ENCODE results near the gene POMGNT1. TPM values are rescaled to one million over a fixed set of nuclear protein-coding genes. Genes with fewer than 3 reads are reported as not detected.

Gene POMGNT1
- total and polyA plus RNA-seq, 10 of the 15 experiments (the other 5 are each of a cell fraction or from before 2014, with no cell fraction given), result 8.6 to 35.2 (median 29.5) TPM

- POLR2A ChIA-PET, result interaction anchor here (0.6 kb wide), 1 partner anchor 462 kb away, joined by 3 read pairs; no protein-coding TSS in a partner anchor
- FAIRE-seq (no peak), ATAC-seq (no peak), DNase-seq (ENCODE audit: low read depth, low spot score) (no peak)
- Histone ChIP-seq H2AFZ (ENCODE audit: control insufficient read depth, low read depth, low read length) (no peak overlapping the region), H3K4me1 (ENCODE audit: control insufficient read depth, insufficient read depth, low read length) (peaks cover 18% of the 10 kb centered on the region), H3K4me3 (no peak overlapping the region), H3K4me2 (ENCODE audit: control insufficient read depth, insufficient read depth) (no peak overlapping the region), H3K9ac (ENCODE audit: control insufficient read depth, insufficient read depth, low read length) (no peak overlapping the region), H3K27me3 (replicated peaks in 1 of 2; ENCODE audit: control insufficient read depth in 2 of 2, insufficient read depth in 2 of 2, low read length in 1 of 2) (no peaks in the 10 kb centered on the region; a peak in 1 of 4 replicates), H4K20me1 (ENCODE audit: control insufficient read depth, insufficient read depth) (no peaks in the 10 kb centered on the region; the same call in 1 of the 2 replicates), H3K27ac (ENCODE audit: control insufficient read depth, insufficient read depth) (no peak overlapping the region), H3K9me3 (replicated peaks; ENCODE audit: control insufficient read depth, insufficient read depth, low read length) (no peaks in the 10 kb centered on the region), H3K36me3 (ENCODE audit: control insufficient read depth in 2 of 2, insufficient read depth in 2 of 2, low read length in 1 of 2) (no peaks in the 10 kb centered on the region), H3K79me2 (ENCODE audit: control insufficient read depth, insufficient read depth, low read length) (no peaks in the 10 kb centered on the region)
- SMC1A ChIA-PET (ENCODE audit: uncharacterized antibody, unreplicated experiment), result interaction anchor here (1.0 to 8.0 kb wide), 4 partner anchors 10 to 133 kb away, joined by 3 to 50 read pairs (median 6); no protein-coding TSS in a partner anchor
- no TSS peak for BruUV-seq (replicated peaks)
- intact Hi-C loops (cut with micrococcal nuclease; ENCODE audit: unreplicated experiment), result no loop called here
- 95% methylated on average over 3 of the region's 3 CpGs for WGBS (ENCODE audit: insufficient coverage, insufficient replicate concordance, low lambda C conversion rate, missing lambda C conversion rate)
- in situ Hi-C loops (cut with MboI), result no loop called here
- CTCF ChIA-PET, result interaction anchor here (1.6 to 17.5 kb wide), 2 partner anchors 60 to 132 kb away, joined by 4 to 293 read pairs; no protein-coding TSS in a partner anchor
- RAD21 ChIA-PET (ENCODE audit: unreplicated experiment), result interaction anchor here (1.1 kb wide), 1 partner anchor 40 kb away, joined by 3 read pairs; no protein-coding TSS in a partner anchor
- no peak for TF ChIP-seq RAD21 (IDR thresholded peaks at IDR 0.05; ENCODE audit: insufficient read depth, low read depth, low read length)
- no peak for TF ChIP-seq MYC (IDR thresholded peaks at IDR 0.05; ENCODE audit: insufficient read depth, insufficient read length, insufficient replicate concordance, low read length, severe bottlenecking)
- no peak for TF ChIP-seq RELB (IDR thresholded peaks at IDR 0.05; ENCODE audit: low read depth)
- no peak for TF ChIP-seq ZNF687 (IDR thresholded peaks at IDR 0.05)
- no peak for TF ChIP-seq CUX1 (IDR thresholded peaks at IDR 0.05; ENCODE audit: insufficient replicate concordance, low read depth, low read length)
- TF ChIP-seq REST (IDR thresholded peaks at IDR 0.05; ENCODE audit: low read depth, low read length), result no peak
These were observed 28.3 kb downstream of the POMGNT1 start for GRCh38 chr1:46169811-46170454.
